Panc1 (cell line): ENCODE data around the gene MMP23B. TPM values are rescaled to one million over a fixed set of nuclear protein-coding genes. Genes with fewer than 3 reads are reported as not detected.

Experiments used
- ATAC-seq: fragments of 200-7000 bp; cut with Tn5 transposase; 2 replicates; pipeline ENCODE4 v1.9.1; 2020; ENCODE audit warnings: mild to moderate bottlenecking, moderate library complexity
- BruUV-seq: library from RNA; stranded (reverse); fragments of 400-500 nt; replicated peaks from 2 replicates; lab custom pipeline; 2021; lab: Mats Ljungman, UMichigan
- CTCF ChIA-PET: fragments of 300-600 bp; sonication (Branson Sonifier 250); formaldehyde crosslinking; loops from one replicate; lab custom pipeline; 2022; ENCODE audit warnings: antibody characterized with exemption; lab: Charles Lee
- POLR2A ChIA-PET: fragments of 300-600 bp; sonication (Branson Sonifier 250); formaldehyde crosslinking; loops from one replicate; lab custom pipeline; 2022; ENCODE audit warnings: antibody characterized with exemption; lab: Charles Lee
- DNase-seq: peaks from one replicate; pipeline ENCODE4 v3.0.0-alpha.2; 2010; ENCODE audit warnings: low read depth, low spot score
- H3K27ac ChIP-seq: 2 replicates; pipeline ENCODE4 v1.5.1; 2011; ENCODE audit warnings: mild to moderate bottlenecking, low read length, inconsistent platforms
- H3K27me3 ChIP-seq: fragments of 200-500 bp; sonication (Bioruptor generic); 2 replicates; pipeline ENCODE4 v1.6.0; 2014; ENCODE audit warnings: low read length, inconsistent platforms; ENCODE audit not compliant: control insufficient read depth, insufficient read depth
- H3K36me3 ChIP-seq: fragments of 200-500 bp; sonication (Bioruptor generic); 2 replicates; pipeline ENCODE4 v1.5.1; 2014; ENCODE audit warnings: inconsistent platforms, mild to moderate bottlenecking, low read length, moderate library complexity; ENCODE audit not compliant: control insufficient read depth, insufficient read depth
- H3K4me1 ChIP-seq: 2 replicates; pipeline ENCODE4 v1.5.1; 2011; ENCODE audit warnings: inconsistent platforms, mild to moderate bottlenecking, low read length, moderate library complexity; ENCODE audit not compliant: control insufficient read depth, insufficient read depth
- H3K4me3 ChIP-seq, 2 experiments: 2 replicates each; pipeline ENCODE4 v1.5.1; 2011 to 2012; ENCODE audit warnings: low read depth in 2 of 2, low read length in 2 of 2, mild to moderate bottlenecking in 2 of 2, inconsistent platforms in 1 of 2, moderate library complexity in 1 of 2
- H3K9me3 ChIP-seq: fragments of 200-500 bp; sonication (Bioruptor generic); 2 replicates; pipeline ENCODE4 v1.5.1; 2014; ENCODE audit warnings: low read depth, mild to moderate bottlenecking, inconsistent platforms, low read length, moderate library complexity; ENCODE audit not compliant: control insufficient read depth, insufficient read depth
- POLR2AphosphoS5 ChIP-seq: IDR thresholded peaks from 2 replicates; pipeline ENCODE4 v1.6.1; 2012; ENCODE audit warnings: mild to moderate bottlenecking, low read depth, low read length, moderate library complexity
- SIN3A ChIP-seq: IDR thresholded peaks from 2 replicates; pipeline ENCODE4 v1.6.1; 2012; ENCODE audit warnings: low read depth, mild to moderate bottlenecking, low read length, moderate library complexity, borderline replicate concordance; ENCODE audit not compliant: insufficient read depth
- TCF7L2 ChIP-seq: IDR thresholded peaks from 2 replicates; pipeline ENCODE4 v1.6.1; 2011; ENCODE audit warnings: mild to moderate bottlenecking, low read depth, low read length, inconsistent platforms
- in situ Hi-C: cut with HindIII; loops from 2 replicates; pipeline ENCODE4 v1.10.0; 2016; ENCODE audit warnings: low sequenced_read_pairs, low pct_unique_long_range_greater_than_20kb
- intact Hi-C: fragments of 100-400 bp; cut with micrococcal nuclease; formaldehyde crosslinking; loops from one replicate; pipeline ENCODE4 v1.10.0; 2022; ENCODE audit not compliant: unreplicated experiment
- total RNA-seq: library from RNA; stranded (reverse); gene quantifications from one replicate; pipeline ENCODE4 v1.2.1, GENCODE V29; 2021; ENCODE audit not compliant: unreplicated experiment
- TF ChIP-seq, protein P1 (sequence below): fragments of 450-650 bp; IDR thresholded peaks from 2 replicates; pipeline ENCODE4 v1.5.1; 2017; ENCODE audit warnings: mild to moderate bottlenecking
- TF ChIP-seq, protein P2 (sequence below), 2 experiments: IDR thresholded peaks; 2 replicates each; pipeline ENCODE4 v1.6.1; 2011 to 2012; ENCODE audit warnings: low read depth in 2 of 2, control low read depth in 1 of 2, low read length in 1 of 2, mild to moderate bottlenecking in 1 of 2, moderate library complexity in 1 of 2; ENCODE audit not compliant: insufficient read depth in 1 of 2

The MMP23B gene
- total RNA-seq, 1 experiment from 2014 or later = 5.0 TPM

DNA sequence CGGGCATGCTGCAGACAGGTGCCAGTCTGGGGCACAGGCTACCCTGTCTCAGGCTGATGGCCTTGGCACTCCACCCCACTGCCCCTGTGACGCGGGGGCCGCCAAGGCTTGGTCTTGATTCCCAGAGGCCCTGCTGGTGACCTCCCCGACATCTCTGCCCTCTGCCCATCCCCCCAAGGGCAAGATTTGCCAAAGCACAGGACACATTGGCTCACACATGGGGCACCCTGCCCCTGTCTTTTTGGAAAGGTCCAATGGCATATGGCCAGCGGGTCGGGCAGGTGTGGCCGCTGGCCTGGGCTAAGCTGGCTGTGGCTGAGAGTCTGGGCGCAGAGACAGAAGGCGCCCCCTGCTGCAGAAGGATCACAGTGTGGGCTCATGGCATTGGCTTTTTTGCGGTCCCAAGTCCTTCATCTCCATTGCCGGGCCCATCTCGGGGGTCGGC, 12.0 kb upstream of the MMP23B start:
- DNase-seq (no peak), ATAC-seq (no peak)
- intact Hi-C loops (no loop called here), in situ Hi-C loops (no loop called here)
- H3K9me3 ChIP-seq = no peaks in the 10 kb centered on the region
- H3K27ac ChIP-seq = no peak overlapping the region
- no peaks in the 10 kb centered on the region for H3K27me3 ChIP-seq
- peaks cover 10% of the 10 kb centered on the region; the same call in 1 of the 2 replicates for H3K4me1 ChIP-seq
- H3K4me3 ChIP-seq = no peak overlapping the region
- POLR2A ChIA-PET = no interaction called here
- no peaks in the 10 kb centered on the region for H3K36me3 ChIP-seq
- no TSS peak for BruUV-seq
- TF ChIP-seq, protein P1, sequence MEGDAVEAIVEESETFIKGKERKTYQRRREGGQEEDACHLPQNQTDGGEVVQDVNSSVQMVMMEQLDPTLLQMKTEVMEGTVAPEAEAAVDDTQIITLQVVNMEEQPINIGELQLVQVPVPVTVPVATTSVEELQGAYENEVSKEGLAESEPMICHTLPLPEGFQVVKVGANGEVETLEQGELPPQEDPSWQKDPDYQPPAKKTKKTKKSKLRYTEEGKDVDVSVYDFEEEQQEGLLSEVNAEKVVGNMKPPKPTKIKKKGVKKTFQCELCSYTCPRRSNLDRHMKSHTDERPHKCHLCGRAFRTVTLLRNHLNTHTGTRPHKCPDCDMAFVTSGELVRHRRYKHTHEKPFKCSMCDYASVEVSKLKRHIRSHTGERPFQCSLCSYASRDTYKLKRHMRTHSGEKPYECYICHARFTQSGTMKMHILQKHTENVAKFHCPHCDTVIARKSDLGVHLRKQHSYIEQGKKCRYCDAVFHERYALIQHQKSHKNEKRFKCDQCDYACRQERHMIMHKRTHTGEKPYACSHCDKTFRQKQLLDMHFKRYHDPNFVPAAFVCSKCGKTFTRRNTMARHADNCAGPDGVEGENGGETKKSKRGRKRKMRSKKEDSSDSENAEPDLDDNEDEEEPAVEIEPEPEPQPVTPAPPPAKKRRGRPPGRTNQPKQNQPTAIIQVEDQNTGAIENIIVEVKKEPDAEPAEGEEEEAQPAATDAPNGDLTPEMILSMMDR = peak; percentile 71; the same call in 1 of the 2 replicates
- no peak for TF ChIP-seq POLR2AphosphoS5
- CTCF ChIA-PET = no interaction called here

GRCh38 chr1:1620433-1621139, 11.4 kb upstream of the MMP23B start:
- no TSS peak for BruUV-seq
- ChIA-PET CTCF (interaction anchor here (0.8 kb wide), 1 partner anchor 1027 kb away, joined by 3 read pairs; no protein-coding TSS in a partner anchor), POLR2A (no interaction called here)
- ATAC-seq (no peak), DNase-seq (no peak)
- Histone ChIP-seq H3K36me3 (no peaks in the 10 kb centered on the region), H3K4me3 (no peak overlapping the region), H3K27me3 (no peaks in the 10 kb centered on the region), H3K27ac (no peak overlapping the region), H3K4me1 (peaks cover 10% of the 10 kb centered on the region; the same call in 1 of the 2 replicates), H3K9me3 (no peaks in the 10 kb centered on the region)
- in situ Hi-C loops (no loop called here), intact Hi-C loops (no loop called here)
- TF ChIP-seq TCF7L2 (no peak), SIN3A (no peak), POLR2AphosphoS5 (no peak)
- TF ChIP-seq, protein P1 = no peak
- TF ChIP-seq, protein P2, sequence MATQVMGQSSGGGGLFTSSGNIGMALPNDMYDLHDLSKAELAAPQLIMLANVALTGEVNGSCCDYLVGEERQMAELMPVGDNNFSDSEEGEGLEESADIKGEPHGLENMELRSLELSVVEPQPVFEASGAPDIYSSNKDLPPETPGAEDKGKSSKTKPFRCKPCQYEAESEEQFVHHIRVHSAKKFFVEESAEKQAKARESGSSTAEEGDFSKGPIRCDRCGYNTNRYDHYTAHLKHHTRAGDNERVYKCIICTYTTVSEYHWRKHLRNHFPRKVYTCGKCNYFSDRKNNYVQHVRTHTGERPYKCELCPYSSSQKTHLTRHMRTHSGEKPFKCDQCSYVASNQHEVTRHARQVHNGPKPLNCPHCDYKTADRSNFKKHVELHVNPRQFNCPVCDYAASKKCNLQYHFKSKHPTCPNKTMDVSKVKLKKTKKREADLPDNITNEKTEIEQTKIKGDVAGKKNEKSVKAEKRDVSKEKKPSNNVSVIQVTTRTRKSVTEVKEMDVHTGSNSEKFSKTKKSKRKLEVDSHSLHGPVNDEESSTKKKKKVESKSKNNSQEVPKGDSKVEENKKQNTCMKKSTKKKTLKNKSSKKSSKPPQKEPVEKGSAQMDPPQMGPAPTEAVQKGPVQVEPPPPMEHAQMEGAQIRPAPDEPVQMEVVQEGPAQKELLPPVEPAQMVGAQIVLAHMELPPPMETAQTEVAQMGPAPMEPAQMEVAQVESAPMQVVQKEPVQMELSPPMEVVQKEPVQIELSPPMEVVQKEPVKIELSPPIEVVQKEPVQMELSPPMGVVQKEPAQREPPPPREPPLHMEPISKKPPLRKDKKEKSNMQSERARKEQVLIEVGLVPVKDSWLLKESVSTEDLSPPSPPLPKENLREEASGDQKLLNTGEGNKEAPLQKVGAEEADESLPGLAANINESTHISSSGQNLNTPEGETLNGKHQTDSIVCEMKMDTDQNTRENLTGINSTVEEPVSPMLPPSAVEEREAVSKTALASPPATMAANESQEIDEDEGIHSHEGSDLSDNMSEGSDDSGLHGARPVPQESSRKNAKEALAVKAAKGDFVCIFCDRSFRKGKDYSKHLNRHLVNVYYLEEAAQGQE (IDR thresholded peaks at IDR 0.05; ENCODE audit: insufficient read depth in 1 of 2, low read depth in 2 of 2, low read length in 1 of 2) = no peak
